Dermis blood vessel endothelial cell (primary cell): ENCODE results near the gene XPO1. TPM values are rescaled to one million over a fixed set of nuclear protein-coding genes. Genes with fewer than 3 reads are reported as not detected.
"Not testable (repeated sequence)": the region's sequence is repeated elsewhere in the genome, so short reads cannot be mapped to it uniquely, and the experiment has no call there.

Source experiments
- DNase-seq: peaks from one replicate; pipeline ENCODE4 v3.0.0; 2010
- total RNA-seq: library from RNA; depleted of rRNA; stranded (reverse); fragments of >200 nt; gene quantifications from 2 replicates; pipeline ENCODE4 v1.2.3, GENCODE V29; 2014

The XPO1 gene, protein sequence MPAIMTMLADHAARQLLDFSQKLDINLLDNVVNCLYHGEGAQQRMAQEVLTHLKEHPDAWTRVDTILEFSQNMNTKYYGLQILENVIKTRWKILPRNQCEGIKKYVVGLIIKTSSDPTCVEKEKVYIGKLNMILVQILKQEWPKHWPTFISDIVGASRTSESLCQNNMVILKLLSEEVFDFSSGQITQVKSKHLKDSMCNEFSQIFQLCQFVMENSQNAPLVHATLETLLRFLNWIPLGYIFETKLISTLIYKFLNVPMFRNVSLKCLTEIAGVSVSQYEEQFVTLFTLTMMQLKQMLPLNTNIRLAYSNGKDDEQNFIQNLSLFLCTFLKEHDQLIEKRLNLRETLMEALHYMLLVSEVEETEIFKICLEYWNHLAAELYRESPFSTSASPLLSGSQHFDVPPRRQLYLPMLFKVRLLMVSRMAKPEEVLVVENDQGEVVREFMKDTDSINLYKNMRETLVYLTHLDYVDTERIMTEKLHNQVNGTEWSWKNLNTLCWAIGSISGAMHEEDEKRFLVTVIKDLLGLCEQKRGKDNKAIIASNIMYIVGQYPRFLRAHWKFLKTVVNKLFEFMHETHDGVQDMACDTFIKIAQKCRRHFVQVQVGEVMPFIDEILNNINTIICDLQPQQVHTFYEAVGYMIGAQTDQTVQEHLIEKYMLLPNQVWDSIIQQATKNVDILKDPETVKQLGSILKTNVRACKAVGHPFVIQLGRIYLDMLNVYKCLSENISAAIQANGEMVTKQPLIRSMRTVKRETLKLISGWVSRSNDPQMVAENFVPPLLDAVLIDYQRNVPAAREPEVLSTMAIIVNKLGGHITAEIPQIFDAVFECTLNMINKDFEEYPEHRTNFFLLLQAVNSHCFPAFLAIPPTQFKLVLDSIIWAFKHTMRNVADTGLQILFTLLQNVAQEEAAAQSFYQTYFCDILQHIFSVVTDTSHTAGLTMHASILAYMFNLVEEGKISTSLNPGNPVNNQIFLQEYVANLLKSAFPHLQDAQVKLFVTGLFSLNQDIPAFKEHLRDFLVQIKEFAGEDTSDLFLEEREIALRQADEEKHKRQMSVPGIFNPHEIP (N-terminal part only)
- total RNA-seq: 186 and 254 TPM in 2 replicates

DNA sequence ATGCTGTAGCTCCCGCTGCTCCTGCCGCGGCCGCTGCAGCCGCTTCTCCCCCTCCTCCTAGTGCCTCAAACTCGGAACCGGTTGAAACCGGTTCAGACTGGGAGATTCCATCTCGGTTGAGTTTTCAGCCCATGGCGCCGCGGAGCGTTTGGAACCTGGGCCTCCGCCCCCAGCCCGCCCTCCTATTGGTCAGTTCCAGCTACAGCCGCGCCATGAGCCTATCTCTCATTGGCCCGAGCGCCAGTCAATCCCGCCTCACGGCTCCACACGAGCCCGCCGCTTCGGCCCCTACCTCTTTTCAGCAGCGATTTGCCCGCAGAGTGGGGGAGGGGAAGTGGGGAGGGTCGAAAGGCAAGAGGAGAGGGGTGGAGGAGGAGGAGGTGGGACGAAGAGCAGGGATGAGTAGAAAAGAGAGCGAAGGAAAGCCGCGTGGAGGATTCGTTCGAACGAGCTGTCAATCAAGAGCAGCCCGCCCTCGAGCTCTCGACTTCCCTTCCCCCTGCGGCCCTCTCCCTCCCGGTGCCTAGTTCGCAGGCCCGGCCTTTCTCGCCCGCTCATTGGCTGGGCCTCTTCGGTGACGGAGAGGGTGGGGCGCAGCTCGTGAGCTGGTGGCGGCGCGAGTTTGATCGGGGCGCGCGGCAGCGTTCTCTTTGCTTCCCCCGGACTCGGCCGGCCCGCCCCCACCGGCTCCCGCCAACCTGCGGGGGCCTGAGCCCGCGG is at the start of gene XPO1:
Gene XPO1 (minus strand): TSS at position 157 of the 720 bp plus-strand sequence. CDS start 4,459 bp downstream, outside the sequence.
- peak; percentile 99 for DNase-seq

DNA sequence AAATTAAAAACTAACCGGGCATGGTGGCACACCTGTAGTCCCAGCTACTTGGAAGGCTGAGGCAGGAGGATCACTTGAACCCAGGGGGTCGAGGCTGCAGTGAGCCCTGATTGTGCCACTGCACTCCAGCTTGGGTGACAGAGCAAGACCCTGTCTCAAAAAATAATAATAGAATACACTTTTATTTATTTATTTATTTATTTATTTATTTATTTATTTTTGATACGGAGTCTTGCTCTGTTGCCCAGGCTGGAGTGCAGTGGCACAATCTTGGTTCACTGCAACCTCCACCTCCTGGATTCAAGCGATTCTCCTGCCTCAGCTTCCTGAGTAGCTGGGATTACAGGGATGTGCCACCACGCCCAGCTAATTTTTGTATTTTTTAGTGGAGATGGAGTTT is 48.8 kb upstream of the XPO1 start:
- not testable (repeated sequence) for DNase-seq

DNA sequence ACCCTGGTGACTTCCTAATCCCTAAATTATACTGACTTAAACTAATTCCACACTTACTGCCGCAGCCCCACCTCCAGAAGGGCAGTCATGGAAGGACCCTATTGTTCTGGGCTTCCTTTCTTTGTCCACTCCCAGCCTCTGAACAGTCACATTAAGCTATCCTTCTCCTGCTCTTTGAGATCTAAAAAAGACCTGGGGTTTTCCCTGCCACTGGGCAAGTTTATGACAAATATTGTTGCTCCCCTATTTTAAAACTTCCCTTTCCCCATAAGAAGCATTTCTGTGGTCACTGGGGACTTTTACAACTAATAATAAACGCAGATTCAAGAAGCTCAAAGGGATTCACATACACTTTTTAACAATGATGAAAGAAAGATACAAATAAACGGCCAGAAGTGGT is 47.2 kb upstream of the XPO1 start:
- peak; percentile 84 for DNase-seq

DNA sequence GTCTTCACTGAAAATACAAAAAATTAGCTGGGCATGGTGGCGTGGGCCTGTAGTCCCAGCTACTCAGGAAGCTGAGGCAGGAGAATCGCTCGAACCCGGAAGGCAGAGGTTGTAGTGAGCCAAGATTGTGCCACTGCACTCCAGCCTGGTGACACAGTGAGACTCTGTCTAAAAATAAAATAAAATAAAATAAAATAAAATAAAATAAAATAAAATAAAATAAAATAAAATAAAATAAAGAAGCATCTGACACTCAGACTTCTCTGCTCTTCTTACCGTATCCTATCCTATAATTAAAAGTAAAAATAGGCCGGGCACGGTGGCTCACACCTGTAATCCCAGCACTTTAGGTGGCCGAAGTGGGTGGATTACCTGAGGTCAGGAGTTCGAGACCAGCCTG is 46.2 kb upstream of the XPO1 start:
- not testable (repeated sequence) for DNase-seq

DNA sequence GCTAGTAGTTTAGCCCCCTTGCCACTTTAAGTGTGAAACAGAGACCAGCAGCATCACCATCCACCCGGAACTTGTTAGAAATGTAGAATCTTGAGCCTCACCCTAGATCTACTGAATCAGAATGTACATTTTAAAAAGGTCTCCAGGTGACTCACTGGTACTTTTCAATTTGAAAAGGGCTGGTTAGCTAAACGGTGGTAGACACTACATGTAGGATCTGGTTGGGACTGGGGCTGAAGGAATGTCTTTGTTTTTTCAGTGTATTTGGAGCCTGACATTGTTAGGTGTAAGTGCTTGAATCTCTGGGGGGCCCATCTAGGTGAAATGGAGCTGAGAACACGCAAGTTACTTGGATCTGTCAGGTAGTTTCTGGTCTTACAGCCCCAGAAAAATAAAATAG is 44.0 kb upstream of the XPO1 start:
- DNase-seq: no peak

DNA sequence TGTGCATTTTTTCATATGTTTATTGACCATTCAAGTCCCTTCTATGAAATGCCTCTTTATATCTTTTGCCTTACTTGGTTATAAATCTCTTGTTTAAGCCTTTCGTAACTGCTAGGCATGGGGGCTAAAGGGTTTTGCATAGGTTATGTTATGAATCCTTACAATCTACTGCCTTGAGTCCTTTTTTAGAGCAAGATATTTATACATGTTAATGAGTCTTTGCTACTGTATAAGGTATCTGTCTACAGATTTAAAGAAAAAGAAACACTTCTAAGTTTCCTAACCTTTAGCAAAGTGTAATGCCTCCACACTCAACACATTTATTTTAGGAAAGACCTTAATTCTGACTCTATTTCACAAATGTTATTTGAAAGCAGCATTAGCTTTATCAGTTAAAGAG is 43.6 kb upstream of the XPO1 start:
- DNase-seq: no peak

DNA sequence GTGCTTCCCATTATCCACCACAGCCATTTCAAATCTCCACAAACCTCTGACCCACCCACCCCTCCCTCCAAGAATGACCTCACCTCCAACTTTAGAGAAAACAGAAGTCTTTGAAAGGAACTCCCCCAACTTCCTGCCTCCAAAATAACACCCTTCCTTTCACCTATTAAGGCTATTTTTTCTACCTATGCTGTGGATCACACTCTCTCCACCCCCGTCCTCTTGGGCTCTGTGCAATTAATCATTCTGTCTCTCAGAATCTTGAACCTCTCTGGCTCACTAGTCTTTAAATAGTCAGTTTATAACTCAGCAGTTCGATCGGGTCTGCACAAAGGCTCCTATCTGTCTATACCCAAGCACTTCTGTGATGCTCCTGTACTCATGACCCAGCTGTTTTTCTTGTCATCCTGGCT is 37.3 kb upstream of the XPO1 start:
- peak; percentile 9 for DNase-seq

DNA sequence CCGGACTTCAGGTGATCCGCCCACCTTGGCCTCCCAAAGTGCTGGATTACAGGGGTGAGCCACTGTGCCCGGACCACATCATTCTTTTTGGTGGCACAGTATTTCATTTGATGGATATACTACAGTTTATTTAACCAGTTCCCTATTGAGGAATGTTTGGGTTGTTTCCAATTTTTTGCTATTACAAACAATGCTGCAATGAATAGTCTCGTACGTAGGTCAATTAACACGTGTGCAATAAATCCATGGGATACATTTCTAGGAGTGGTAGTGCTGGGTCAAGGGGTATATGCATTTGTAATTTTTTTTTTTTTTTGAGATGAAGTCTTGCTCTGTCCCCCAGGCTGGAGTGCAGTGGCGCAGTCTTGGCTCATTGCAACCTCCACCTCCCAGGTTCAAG is 28.4 kb upstream of the XPO1 start:
- peak; percentile 24 for DNase-seq

DNA sequence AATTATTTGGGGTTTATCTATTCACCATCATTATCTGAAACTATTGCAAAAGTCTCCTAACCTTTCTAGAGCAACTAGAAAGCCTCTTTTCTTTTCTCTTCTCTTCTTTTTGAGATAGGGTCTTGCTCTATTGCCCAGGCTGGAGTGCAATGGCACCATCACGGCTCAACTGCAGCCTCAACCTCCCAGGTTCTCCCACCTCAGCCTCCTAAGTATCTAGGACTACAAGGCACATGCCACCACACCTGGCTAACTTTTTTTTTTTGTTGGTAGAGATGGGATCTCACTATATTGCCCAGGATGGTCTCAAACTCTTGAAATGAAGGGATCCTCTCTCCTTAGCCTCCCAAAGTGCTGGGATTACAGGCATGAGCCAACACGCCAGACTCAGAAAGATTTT is 24.5 kb upstream of the XPO1 start:
- no peak for DNase-seq

DNA sequence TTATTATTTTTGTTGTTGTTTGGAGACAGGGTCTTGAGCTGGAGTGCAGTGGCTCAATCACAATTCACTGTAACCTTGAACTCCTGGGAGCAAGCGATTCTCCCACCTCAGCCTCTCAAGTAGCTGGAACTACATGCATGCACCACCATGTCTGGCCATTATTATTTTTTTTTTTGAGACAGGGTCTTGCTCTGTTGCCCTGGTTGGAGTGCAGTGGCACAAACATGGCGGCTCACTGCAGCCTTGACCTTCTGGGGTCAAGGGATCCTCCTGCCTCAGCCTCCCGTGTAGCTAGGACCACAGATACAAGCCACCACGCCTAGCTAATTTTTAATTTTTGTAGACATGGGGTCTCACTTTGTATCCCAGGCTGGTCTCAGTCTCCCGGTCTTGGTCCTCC is 20.0 kb upstream of the XPO1 start:
- DNase-seq: no peak

DNA sequence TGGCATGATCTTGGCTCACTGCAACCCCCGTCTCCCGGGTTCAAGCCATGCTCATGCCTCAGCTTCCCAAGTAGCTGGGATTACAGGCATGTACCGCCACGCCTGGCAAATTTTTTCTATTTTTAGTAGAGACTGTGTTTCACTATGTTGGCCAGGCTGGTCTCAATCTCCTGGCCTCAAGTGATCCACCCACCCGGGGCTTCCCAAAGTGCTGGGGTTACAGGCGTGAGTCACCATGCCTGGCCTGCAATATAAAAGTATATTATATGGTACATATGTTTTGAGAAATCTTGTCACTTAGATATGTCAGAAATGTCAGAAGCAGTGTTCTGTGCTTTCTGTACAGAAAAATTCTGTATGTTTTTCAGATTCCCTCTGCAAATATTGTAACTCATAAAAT is 19.2 kb upstream of the XPO1 start:
- no peak for DNase-seq

DNA sequence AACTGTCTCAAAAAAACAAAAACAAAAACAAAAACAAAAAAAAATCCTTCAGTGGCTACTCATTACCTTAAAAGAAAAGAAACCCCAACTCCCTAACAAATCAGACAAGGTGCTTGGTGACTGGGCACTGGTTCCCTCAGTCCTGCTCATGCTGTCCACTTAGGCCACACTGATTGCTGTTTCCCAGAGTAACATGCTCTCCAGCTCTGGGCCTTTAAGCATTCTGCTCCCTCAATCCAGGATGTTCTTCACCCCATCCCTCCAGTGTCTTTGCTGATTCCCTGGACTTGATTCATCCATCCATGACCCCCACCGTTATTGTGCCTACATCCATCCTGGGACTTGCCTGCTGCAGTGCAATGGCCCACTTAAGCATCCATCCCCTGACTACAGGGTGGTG is 16.4 kb upstream of the XPO1 start:
- DNase-seq: no peak

DNA sequence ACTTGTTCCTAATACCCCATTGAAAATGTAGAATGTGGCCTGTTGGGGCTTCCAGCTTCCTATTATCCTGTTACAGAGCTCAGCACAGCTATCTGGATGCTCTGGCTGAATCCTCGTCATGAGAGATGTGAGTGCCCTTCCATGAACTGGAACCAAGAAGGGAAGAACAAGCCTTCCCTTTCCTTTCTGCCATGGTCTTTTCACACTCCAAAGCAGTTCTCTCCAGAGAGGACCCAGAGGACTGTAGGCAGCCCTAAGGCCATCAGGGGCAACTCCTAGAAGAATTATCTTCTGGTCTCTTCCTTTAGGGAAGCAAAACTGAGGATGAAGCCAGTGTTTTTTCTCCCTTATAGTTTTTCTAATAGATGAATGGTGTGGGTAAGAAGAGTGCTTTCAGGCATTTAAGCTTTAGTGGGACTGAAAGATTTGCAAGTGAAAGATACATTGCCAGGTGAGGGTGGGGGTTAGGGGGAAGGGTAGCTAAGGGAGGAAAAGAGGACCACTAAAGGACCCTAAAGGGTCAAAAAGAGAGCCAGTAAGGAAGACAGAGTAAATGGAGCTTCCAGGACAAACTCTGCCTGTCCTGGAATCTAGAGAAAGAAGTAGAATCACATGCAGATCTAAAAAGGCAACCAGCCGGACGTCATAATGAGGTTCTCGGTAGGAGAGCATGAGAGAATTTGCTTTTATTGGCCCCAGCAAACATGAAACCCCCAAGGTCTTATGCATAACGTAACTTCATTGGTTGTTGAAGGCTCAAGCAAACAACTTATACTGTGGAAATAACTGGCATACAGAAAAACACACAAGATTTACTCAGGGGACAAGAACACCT is 12.4 kb upstream of the XPO1 start:
- no peak for DNase-seq

DNA sequence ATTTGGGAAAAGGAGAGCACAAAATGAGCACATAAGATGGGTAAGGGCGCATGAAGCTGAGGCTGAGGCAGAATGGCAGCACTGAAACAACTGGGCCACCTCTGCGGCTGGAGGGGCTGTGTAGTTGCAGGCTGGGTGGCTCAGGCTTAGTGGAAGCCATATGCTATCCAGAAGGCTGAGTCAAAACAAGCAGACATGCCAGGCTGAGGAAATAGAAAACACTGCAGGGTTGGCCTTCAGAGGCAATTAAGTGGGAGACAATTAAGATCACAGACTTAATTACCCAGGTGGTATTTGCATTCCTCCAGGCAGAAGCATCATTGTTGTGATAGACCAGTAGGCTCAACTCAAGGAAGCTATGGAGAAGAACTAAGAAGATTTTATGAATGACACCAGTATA is 11.4 kb upstream of the XPO1 start:
- no peak for DNase-seq

DNA sequence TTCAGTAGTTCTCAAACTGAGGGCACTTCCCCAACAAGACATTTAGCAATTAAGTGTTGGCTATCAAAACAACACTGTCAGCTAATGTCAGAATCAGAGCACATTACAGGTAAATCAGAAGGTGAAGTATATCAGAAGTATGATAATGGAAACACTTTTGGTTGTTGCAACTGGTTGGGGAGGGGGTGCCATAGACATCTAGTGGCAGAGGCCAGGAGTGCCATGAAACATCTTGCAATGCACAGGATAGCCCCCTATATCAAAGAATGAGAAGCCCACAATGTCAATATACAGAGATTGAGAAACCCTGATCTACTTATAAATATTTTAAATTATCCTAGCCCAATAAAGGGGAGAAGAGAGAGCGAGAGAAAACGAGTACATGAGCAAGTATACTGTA is 4.9 kb upstream of the XPO1 start:
- no peak for DNase-seq

DNA sequence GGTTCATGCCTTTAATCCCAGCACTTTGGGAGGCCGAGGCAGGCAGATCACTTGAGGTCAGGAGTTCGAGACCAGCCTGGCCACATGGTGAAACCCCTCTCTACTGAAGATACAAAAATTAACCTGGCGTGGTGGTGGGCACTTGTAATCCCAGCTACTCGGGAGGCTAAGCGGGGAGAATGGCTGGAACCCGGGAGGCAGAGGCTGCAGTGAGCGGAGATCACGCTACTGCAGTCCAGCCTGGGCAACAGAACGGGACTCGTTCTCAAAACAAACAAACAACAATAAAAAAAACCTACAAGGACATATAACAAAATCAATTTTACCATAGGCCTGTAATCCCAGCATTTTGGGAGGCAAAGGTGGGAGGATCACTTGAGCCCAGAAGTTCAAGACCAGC is 2.0 kb upstream of the XPO1 start:
- not testable (repeated sequence) for DNase-seq

DNA sequence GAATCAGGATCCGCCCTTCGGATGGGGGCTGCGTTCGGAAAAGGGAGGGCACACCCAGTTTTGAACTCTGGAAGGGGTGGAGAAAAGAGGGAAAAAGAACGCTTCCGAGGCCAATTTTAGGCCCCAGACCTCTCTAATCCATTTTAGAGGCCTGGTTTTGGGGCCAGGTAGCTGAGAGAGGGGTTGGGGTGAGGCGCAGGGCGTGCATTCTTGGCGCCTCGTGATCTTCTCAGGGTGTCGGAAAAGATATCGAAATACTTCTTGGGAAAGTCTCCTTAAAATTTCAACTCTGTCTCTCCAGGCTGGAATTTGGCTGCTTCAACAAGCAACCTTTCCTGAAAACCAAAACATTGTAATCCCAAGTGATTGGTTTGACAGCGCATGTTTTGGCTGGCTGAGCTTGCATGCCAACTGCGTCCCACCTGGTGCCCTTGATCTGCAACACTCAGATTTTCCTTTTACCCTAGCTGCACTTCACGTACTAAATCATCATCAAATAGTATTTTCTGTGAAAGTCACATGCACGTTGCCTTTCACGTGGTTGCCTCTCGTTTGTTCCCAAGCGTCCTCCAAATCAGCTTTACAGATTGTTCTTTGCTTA is 864 bp upstream of the XPO1 start:
- peak; percentile 68 for DNase-seq

DNA sequence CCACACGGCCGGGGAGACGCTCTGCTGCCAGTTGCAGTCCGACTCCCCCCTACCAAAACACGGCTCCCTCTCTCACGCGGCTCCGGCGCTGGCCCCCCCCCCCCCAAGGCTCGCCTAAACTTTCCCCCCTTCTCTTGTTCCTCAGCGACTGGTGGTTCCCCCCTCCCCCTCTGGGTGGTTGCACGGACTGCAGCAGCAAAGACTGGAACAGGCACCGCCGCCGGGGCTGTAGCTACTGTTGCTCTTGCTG is 281 bp downstream of the XPO1 start:
- no peak for DNase-seq

DNA sequence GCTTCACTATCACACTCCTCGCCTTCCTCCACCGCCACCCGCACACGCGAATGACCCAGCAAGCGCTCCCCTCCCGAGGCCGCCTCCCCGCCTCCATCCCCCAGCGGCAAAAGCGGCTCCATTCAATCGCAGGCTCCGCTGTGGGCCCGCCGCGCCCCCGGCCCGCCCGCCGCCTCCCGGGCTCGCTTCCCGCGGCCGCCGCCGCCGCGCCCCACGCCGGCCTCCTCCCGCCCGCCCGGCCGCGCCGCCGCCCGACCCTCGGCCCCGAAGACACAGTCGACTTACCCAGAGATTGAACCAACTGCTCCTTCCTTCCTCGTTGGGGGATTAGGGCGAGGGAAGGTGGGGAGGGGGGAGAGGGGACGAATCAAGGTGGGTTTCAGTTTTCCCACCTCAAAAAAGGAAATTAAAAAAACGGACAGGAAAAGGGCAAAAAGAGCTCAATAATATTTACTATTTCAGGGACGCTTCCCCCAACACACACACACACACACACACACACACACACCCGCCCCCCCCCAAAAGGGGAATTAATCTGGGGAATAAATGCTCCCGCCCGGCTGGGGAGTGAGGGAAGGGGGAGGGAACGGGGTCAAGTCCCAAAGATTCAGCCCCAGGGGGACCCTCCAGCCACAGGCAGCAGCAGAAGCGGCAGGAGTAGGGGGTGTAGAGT is 743 bp downstream of the XPO1 start:
- peak; percentile 58 for DNase-seq

DNA sequence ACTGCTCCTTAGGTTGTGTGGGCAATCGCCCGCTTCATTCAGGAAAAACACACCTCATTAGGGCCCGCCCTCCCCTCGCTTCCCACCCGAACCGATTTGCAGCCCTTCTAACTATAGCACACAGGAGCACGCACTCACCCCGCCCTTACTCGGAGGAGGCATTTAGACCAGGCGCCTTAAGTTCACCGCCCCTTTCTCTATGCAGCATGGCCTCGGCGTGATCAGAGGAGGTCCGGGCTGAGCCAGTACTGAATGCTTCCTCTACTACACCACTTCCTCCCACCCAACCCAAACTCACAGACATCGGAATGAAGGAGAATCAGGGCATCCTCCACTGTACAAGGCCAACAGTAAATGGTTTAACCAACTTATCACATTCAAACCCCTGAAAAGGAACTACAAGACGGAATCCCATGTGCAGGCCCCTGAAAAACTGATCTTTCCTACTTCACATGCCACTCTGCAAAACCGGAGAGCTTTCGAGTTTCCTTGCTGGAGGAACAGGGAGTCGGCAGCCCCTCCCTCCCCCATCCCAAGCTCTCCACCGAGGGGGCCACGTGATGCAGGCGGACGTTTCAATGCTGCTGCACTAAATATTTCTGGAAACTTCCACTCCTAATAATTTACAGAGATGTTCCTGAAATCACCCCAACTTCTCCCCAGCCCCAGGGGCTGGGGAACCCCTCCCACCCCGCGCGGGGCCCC is 1.4 kb downstream of the XPO1 start:
- peak; percentile 92 for DNase-seq
